ENCODE data around the gene RNF215.

DNA sequence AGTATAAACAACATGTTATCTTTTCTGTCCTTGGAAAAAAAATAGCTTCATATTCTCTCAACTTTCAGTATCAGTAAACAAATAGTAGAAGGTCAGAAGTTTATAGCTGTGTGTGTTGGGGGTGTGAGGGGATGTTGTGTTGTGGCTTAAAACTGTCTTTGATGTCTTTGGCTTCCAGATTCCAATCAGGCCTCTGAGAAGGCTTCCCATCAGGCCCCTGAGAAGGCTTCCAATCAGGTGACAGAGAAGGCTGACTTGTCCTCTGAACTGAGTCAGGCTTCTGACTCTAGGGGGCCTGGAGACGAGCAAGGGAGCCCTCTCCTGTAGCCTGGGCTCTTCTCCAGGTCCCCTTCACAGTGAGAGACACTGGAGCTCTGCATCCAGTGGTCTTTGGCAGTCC lies 47.6 kb upstream of the RNF215 start:
- no peak for TF ChIP-seq ELF4 (IDR thresholded peaks at IDR 0.05)
- TF ChIP-seq, protein P1, sequence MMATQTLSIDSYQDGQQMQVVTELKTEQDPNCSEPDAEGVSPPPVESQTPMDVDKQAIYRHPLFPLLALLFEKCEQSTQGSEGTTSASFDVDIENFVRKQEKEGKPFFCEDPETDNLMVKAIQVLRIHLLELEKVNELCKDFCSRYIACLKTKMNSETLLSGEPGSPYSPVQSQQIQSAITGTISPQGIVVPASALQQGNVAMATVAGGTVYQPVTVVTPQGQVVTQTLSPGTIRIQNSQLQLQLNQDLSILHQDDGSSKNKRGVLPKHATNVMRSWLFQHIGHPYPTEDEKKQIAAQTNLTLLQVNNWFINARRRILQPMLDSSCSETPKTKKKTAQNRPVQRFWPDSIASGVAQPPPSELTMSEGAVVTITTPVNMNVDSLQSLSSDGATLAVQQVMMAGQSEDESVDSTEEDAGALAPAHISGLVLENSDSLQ (IDR thresholded peaks at IDR 0.05) = no peak

All from HEK293T (cell line).